ENCODE data around the gene PUS3. TPM values are rescaled to one million over a fixed set of nuclear protein-coding genes. Genes with fewer than 3 reads are reported as not detected.

Gene PUS3
- total RNA-seq, 1 donor from 2014 or later: 17.6 TPM

GRCh38 chr11:125929445-125930075 is 26.6 kb upstream of the PUS3 start:
- H3K4me3 ChIP-seq (ENCODE audit: low read depth, low read length): no peak overlapping the region
- H3K36me3 ChIP-seq (ENCODE audit: control insufficient read depth, insufficient read depth, low read length): no peaks in the 10 kb centered on the region
- H3K27me3 ChIP-seq (ENCODE audit: control insufficient read depth, insufficient read depth, low read length): peaks cover 6% of the 10 kb centered on the region
- DNase-seq (ENCODE audit: low read depth): no peak
- no peak for TF ChIP-seq CTCF (IDR thresholded peaks at IDR 0.05; ENCODE audit: insufficient read depth, low read length, poor library complexity, severe bottlenecking)

- TF ChIP-seq CTCF (IDR thresholded peaks at IDR 0.05; ENCODE audit: insufficient read depth, low read length, poor library complexity, severe bottlenecking): no peak
- H3K27me3 ChIP-seq (ENCODE audit: control insufficient read depth, insufficient read depth, low read length): peaks cover 8% of the 10 kb centered on the region
- DNase-seq (ENCODE audit: low read depth): no peak
- H3K4me3 ChIP-seq (ENCODE audit: low read depth, low read length): no peak overlapping the region
- no peaks in the 10 kb centered on the region for H3K36me3 ChIP-seq (ENCODE audit: control insufficient read depth, insufficient read depth, low read length)
Measured at GRCh38 chr11:125926682-125927081, 23.7 kb upstream of the PUS3 start.

GRCh38 chr11:125925804-125926203 is 22.8 kb upstream of the PUS3 start:
- H3K36me3 ChIP-seq (ENCODE audit: control insufficient read depth, insufficient read depth, low read length): no peaks in the 10 kb centered on the region
- DNase-seq (ENCODE audit: low read depth): no peak
- no peak for TF ChIP-seq CTCF (IDR thresholded peaks at IDR 0.05; ENCODE audit: insufficient read depth, low read length, poor library complexity, severe bottlenecking)
- H3K27me3 ChIP-seq (ENCODE audit: control insufficient read depth, insufficient read depth, low read length): peaks cover 8% of the 10 kb centered on the region
- no peak overlapping the region for H3K4me3 ChIP-seq (ENCODE audit: low read depth, low read length)

- TF ChIP-seq CTCF (IDR thresholded peaks at IDR 0.05; ENCODE audit: insufficient read depth, low read length, poor library complexity, severe bottlenecking): no peak
- Histone ChIP-seq H3K4me3 (ENCODE audit: low read depth, low read length) (no peak overlapping the region), H3K36me3 (ENCODE audit: control insufficient read depth, insufficient read depth, low read length) (no peaks in the 10 kb centered on the region), H3K27me3 (ENCODE audit: control insufficient read depth, insufficient read depth, low read length) (peaks cover 8% of the 10 kb centered on the region)
- DNase-seq (ENCODE audit: low read depth): no peak
Measured at GRCh38 chr11:125925247-125925740, 22.3 kb upstream of the PUS3 start.

- no peak for DNase-seq (ENCODE audit: low read depth)
- H3K27me3 ChIP-seq (ENCODE audit: control insufficient read depth, insufficient read depth, low read length): peaks cover 6% of the 10 kb centered on the region
- H3K4me3 ChIP-seq (ENCODE audit: low read depth, low read length): no peak overlapping the region
- H3K36me3 ChIP-seq (ENCODE audit: control insufficient read depth, insufficient read depth, low read length): no peaks in the 10 kb centered on the region
- TF ChIP-seq CTCF (IDR thresholded peaks at IDR 0.05; ENCODE audit: insufficient read depth, low read length, poor library complexity, severe bottlenecking): no peak
Measured at GRCh38 chr11:125924384-125925007, 21.5 kb upstream of the PUS3 start.
